ENCODE data around the gene PRKN.

GRCh38 chr6:161436106-161436876 is 1291.3 kb downstream of the PRKN start:
- TF ChIP-seq EZH2phosphoT487 (IDR thresholded peaks at IDR 0.05; ENCODE audit: low read depth, severe bottlenecking, unreplicated experiment), result no peak
- TF ChIP-seq CTCF (IDR thresholded peaks at IDR 0.05; ENCODE audit: poor library complexity), result no peak
- no peak for TF ChIP-seq EZH2 (IDR thresholded peaks at IDR 0.05; ENCODE audit: borderline replicate concordance)
